Erythroblast (primary cell): ENCODE measurements around the gene TNFSF13.

Experiments used
- GATA1 ChIP-seq: IDR thresholded peaks from 2 replicates; pipeline ENCODE4 v1.6.1; 2011; ENCODE audit warnings: low read depth, mild to moderate bottlenecking, control low read depth, low read length, moderate library complexity
- POLR2A ChIP-seq: IDR thresholded peaks from 2 replicates; pipeline ENCODE4 v1.6.1; 2011; ENCODE audit warnings: mild to moderate bottlenecking, low read length

GRCh38 chr17:7553356-7553755 is 5.2 kb upstream of the TNFSF13 start:
- TF ChIP-seq POLR2A (no peak), GATA1 (no peak)
